Medulla oblongata (tissue), 1 donor: ENCODE measurements around the gene TAS2R39.
A peak's percentile ranks its signal among the peaks of the same experiment; 100 is the strongest.
"Not testable (repeated sequence)": the region's sequence is repeated elsewhere in the genome, so short reads cannot be mapped to it uniquely, and the experiment has no call there.

ENCODE experiments used
- DNase-seq: peaks from one replicate; pipeline ENCODE4 v3.0.0-alpha.2; 2015; ENCODE audit errors: extremely low spot score

The TAS2R39 gene

GRCh38 chr7:143183024-143183423, at the start of gene TAS2R39:
Gene TAS2R39 (plus strand): TSS chr7:143183419. CDS start chr7:143183419, 0 bp downstream.
- DNase-seq, result no peak

GRCh38 chr7:143147070-143147469, 36.1 kb upstream of the TAS2R39 start:
- DNase-seq, result no peak

GRCh38 chr7:143148050-143148449, 35.2 kb upstream of the TAS2R39 start:
- DNase-seq, result no peak

GRCh38 chr7:143148651-143149050, 34.6 kb upstream of the TAS2R39 start:
- no peak for DNase-seq

- not testable (repeated sequence) for DNase-seq
Observed at GRCh38 chr7:143150696-143151095, 32.5 kb upstream of the TAS2R39 start.

- not testable (repeated sequence) for DNase-seq
Observed at GRCh38 chr7:143158617-143159016, 24.6 kb upstream of the TAS2R39 start.

- DNase-seq, result no peak
Observed at GRCh38 chr7:143171697-143172096, 11.5 kb upstream of the TAS2R39 start.

- DNase-seq, result no peak
Observed at GRCh38 chr7:143172354-143172753, 10.9 kb upstream of the TAS2R39 start.

- DNase-seq, result no peak
Observed at GRCh38 chr7:143176128-143176527, 7.1 kb upstream of the TAS2R39 start.

GRCh38 chr7:143177374-143178119, 5.7 kb upstream of the TAS2R39 start:
- DNase-seq, result no peak

- DNase-seq, result not testable (repeated sequence)
Observed at GRCh38 chr7:143180771-143181170, 2.4 kb upstream of the TAS2R39 start.

GRCh38 chr7:143181349-143181748, 1.9 kb upstream of the TAS2R39 start:
- no peak for DNase-seq

GRCh38 chr7:143185551-143185950, 2.3 kb downstream of the TAS2R39 start:
- no peak for DNase-seq

- no peak for DNase-seq
Observed at GRCh38 chr7:143188994-143189393, 5.8 kb downstream of the TAS2R39 start.

GRCh38 chr7:143193880-143194279, 10.7 kb downstream of the TAS2R39 start:
- no peak for DNase-seq

- no peak for DNase-seq
Observed at GRCh38 chr7:143199040-143199439, 15.8 kb downstream of the TAS2R39 start.

- DNase-seq, result no peak
Observed at GRCh38 chr7:143202161-143202560, 18.9 kb downstream of the TAS2R39 start.

GRCh38 chr7:143203386-143203785, 20.2 kb downstream of the TAS2R39 start:
- no peak for DNase-seq

GRCh38 chr7:143205560-143206293, 22.5 kb downstream of the TAS2R39 start:
- DNase-seq, result peak; percentile 87

- no peak for DNase-seq
Observed at GRCh38 chr7:143210541-143210940, 27.3 kb downstream of the TAS2R39 start.

- not testable (repeated sequence) for DNase-seq
Observed at GRCh38 chr7:143213478-143213877, 30.3 kb downstream of the TAS2R39 start.

- DNase-seq, result peak; percentile 95
Observed at GRCh38 chr7:143214789-143215679, 31.8 kb downstream of the TAS2R39 start.
